ENCODE data around the gene PRICKLE4.
"Not testable (repeated sequence)": the region's sequence is repeated elsewhere in the genome, so short reads cannot be mapped to it uniquely, and the experiment has no call there.

PRICKLE4 gene

GRCh38 chr6:41811095-41811494 is 30.5 kb downstream of the PRICKLE4 start:
- Histone ChIP-seq H3K36me3 (ENCODE audit: control insufficient read depth, insufficient read depth, low read length) (peaks cover 5% of the 10 kb centered on the region; the same call in 1 of the 2 replicates), H3K9ac (ENCODE audit: low read depth, low read length) (no peak overlapping the region), H3K4me3 (ENCODE audit: low read depth, low read length) (no peak overlapping the region), H3K27me3 (ENCODE audit: control insufficient read depth, insufficient read depth, low read length) (no peaks in the 10 kb centered on the region), H3K4me1 (ENCODE audit: control insufficient read depth, insufficient read depth, low read length) (no peaks in the 10 kb centered on the region), H3K9me3 (ENCODE audit: control insufficient read depth, insufficient read depth, low read length) (no peaks in the 10 kb centered on the region), H3K27ac (ENCODE audit: low read depth, low read length) (no peak overlapping the region)

GRCh38 chr6:41811946-41812345 is 31.4 kb downstream of the PRICKLE4 start:
- H3K27ac ChIP-seq (ENCODE audit: low read depth, low read length); H3K9ac ChIP-seq (ENCODE audit: low read depth, low read length); H3K36me3 ChIP-seq (ENCODE audit: control insufficient read depth, insufficient read depth, low read length); H3K4me1 ChIP-seq (ENCODE audit: control insufficient read depth, insufficient read depth, low read length); H3K4me3 ChIP-seq (ENCODE audit: low read depth, low read length); H3K9me3 ChIP-seq (ENCODE audit: control insufficient read depth, insufficient read depth, low read length); H3K27me3 ChIP-seq (ENCODE audit: control insufficient read depth, insufficient read depth, low read length): not testable (repeated sequence)

GRCh38 chr6:41813469-41813868 is 32.9 kb downstream of the PRICKLE4 start:
- H3K27ac ChIP-seq (ENCODE audit: low read depth, low read length), result no peak overlapping the region

GRCh38 chr6:41813956-41814355 is 33.4 kb downstream of the PRICKLE4 start:
- no peaks in the 10 kb centered on the region for H3K4me1 ChIP-seq (ENCODE audit: control insufficient read depth, insufficient read depth, low read length)
- H3K9ac ChIP-seq (ENCODE audit: low read depth, low read length), result no peak overlapping the region
- H3K4me3 ChIP-seq (ENCODE audit: low read depth, low read length), result no peak overlapping the region
- H3K36me3 ChIP-seq (ENCODE audit: control insufficient read depth, insufficient read depth, low read length), result no peaks in the 10 kb centered on the region
- H3K27me3 ChIP-seq (ENCODE audit: control insufficient read depth, insufficient read depth, low read length), result no peaks in the 10 kb centered on the region
- H3K27ac ChIP-seq (ENCODE audit: low read depth, low read length), result no peak overlapping the region
- H3K9me3 ChIP-seq (ENCODE audit: control insufficient read depth, insufficient read depth, low read length), result no peaks in the 10 kb centered on the region

More at GRCh38 chr6:41813469-41813868, 32.9 kb downstream of the PRICKLE4 start:
- H3K4me1 ChIP-seq (ENCODE audit: control insufficient read depth, insufficient read depth, low read length), result no peaks in the 10 kb centered on the region
- no peak overlapping the region for H3K4me3 ChIP-seq (ENCODE audit: low read depth, low read length)
- H3K27me3 ChIP-seq (ENCODE audit: control insufficient read depth, insufficient read depth, low read length), result no peaks in the 10 kb centered on the region
- no peaks in the 10 kb centered on the region for H3K9me3 ChIP-seq (ENCODE audit: control insufficient read depth, insufficient read depth, low read length)
- H3K9ac ChIP-seq (ENCODE audit: low read depth, low read length), result no peak overlapping the region
- no peaks in the 10 kb centered on the region for H3K36me3 ChIP-seq (ENCODE audit: control insufficient read depth, insufficient read depth, low read length)

GRCh38 chr6:41814629-41815028 is 34.0 kb downstream of the PRICKLE4 start:
- no peaks in the 10 kb centered on the region for H3K4me1 ChIP-seq (ENCODE audit: control insufficient read depth, insufficient read depth, low read length)
- H3K4me3 ChIP-seq (ENCODE audit: low read depth, low read length), result no peak overlapping the region
- no peak overlapping the region for H3K27ac ChIP-seq (ENCODE audit: low read depth, low read length)
- no peaks in the 10 kb centered on the region for H3K27me3 ChIP-seq (ENCODE audit: control insufficient read depth, insufficient read depth, low read length)
- no peak overlapping the region for H3K9ac ChIP-seq (ENCODE audit: low read depth, low read length)
- no peaks in the 10 kb centered on the region for H3K9me3 ChIP-seq (ENCODE audit: control insufficient read depth, insufficient read depth, low read length)
- H3K36me3 ChIP-seq (ENCODE audit: control insufficient read depth, insufficient read depth, low read length), result no peaks in the 10 kb centered on the region

GRCh38 chr6:41815587-41815986 is 35.0 kb downstream of the PRICKLE4 start:
- Histone ChIP-seq H3K36me3 (ENCODE audit: control insufficient read depth, insufficient read depth, low read length) (no peaks in the 10 kb centered on the region), H3K4me3 (ENCODE audit: low read depth, low read length) (no peak overlapping the region), H3K9ac (ENCODE audit: low read depth, low read length) (no peak overlapping the region), H3K9me3 (ENCODE audit: control insufficient read depth, insufficient read depth, low read length) (no peaks in the 10 kb centered on the region), H3K27me3 (ENCODE audit: control insufficient read depth, insufficient read depth, low read length) (no peaks in the 10 kb centered on the region), H3K4me1 (ENCODE audit: control insufficient read depth, insufficient read depth, low read length) (no peaks in the 10 kb centered on the region), H3K27ac (ENCODE audit: low read depth, low read length) (no peak overlapping the region)

- H3K4me3 ChIP-seq (ENCODE audit: low read depth, low read length), result no peak overlapping the region
- no peaks in the 10 kb centered on the region for H3K27me3 ChIP-seq (ENCODE audit: control insufficient read depth, insufficient read depth, low read length)
- no peaks in the 10 kb centered on the region for H3K36me3 ChIP-seq (ENCODE audit: control insufficient read depth, insufficient read depth, low read length)
- H3K27ac ChIP-seq (ENCODE audit: low read depth, low read length), result no peak overlapping the region
- no peaks in the 10 kb centered on the region for H3K4me1 ChIP-seq (ENCODE audit: control insufficient read depth, insufficient read depth, low read length)
- no peak overlapping the region for H3K9ac ChIP-seq (ENCODE audit: low read depth, low read length)
- no peaks in the 10 kb centered on the region for H3K9me3 ChIP-seq (ENCODE audit: control insufficient read depth, insufficient read depth, low read length)
Observed at GRCh38 chr6:41818271-41819054, 37.9 kb downstream of the PRICKLE4 start.

GRCh38 chr6:41821266-41821665 is 40.7 kb downstream of the PRICKLE4 start:
- no peaks in the 10 kb centered on the region for H3K9me3 ChIP-seq (ENCODE audit: control insufficient read depth, insufficient read depth, low read length)
- no peaks in the 10 kb centered on the region for H3K36me3 ChIP-seq (ENCODE audit: control insufficient read depth, insufficient read depth, low read length)
- no peak overlapping the region for H3K4me3 ChIP-seq (ENCODE audit: low read depth, low read length)
- no peaks in the 10 kb centered on the region for H3K4me1 ChIP-seq (ENCODE audit: control insufficient read depth, insufficient read depth, low read length)
- H3K27ac ChIP-seq (ENCODE audit: low read depth, low read length), result no peak overlapping the region
- H3K9ac ChIP-seq (ENCODE audit: low read depth, low read length), result no peak overlapping the region
- H3K27me3 ChIP-seq (ENCODE audit: control insufficient read depth, insufficient read depth, low read length), result no peaks in the 10 kb centered on the region

- H3K4me3 ChIP-seq (ENCODE audit: low read depth, low read length), result no peak overlapping the region
- no peak overlapping the region for H3K9ac ChIP-seq (ENCODE audit: low read depth, low read length)
- no peak overlapping the region for H3K27ac ChIP-seq (ENCODE audit: low read depth, low read length)
Observed at GRCh38 chr6:41822021-41822420, 41.4 kb downstream of the PRICKLE4 start.

GRCh38 chr6:41823178-41823577 is 42.6 kb downstream of the PRICKLE4 start:
- Histone ChIP-seq H3K36me3 (ENCODE audit: control insufficient read depth, insufficient read depth, low read length) (no peaks in the 10 kb centered on the region), H3K9ac (ENCODE audit: low read depth, low read length) (no peak overlapping the region), H3K4me1 (ENCODE audit: control insufficient read depth, insufficient read depth, low read length) (no peaks in the 10 kb centered on the region), H3K27me3 (ENCODE audit: control insufficient read depth, insufficient read depth, low read length) (no peaks in the 10 kb centered on the region), H3K4me3 (ENCODE audit: low read depth, low read length) (no peak overlapping the region), H3K27ac (ENCODE audit: low read depth, low read length) (no peak overlapping the region), H3K9me3 (ENCODE audit: control insufficient read depth, insufficient read depth, low read length) (no peaks in the 10 kb centered on the region)

More at GRCh38 chr6:41822021-41822420, 41.4 kb downstream of the PRICKLE4 start:
- Histone ChIP-seq H3K9me3 (ENCODE audit: control insufficient read depth, insufficient read depth, low read length) (no peaks in the 10 kb centered on the region), H3K4me1 (ENCODE audit: control insufficient read depth, insufficient read depth, low read length) (no peaks in the 10 kb centered on the region), H3K36me3 (ENCODE audit: control insufficient read depth, insufficient read depth, low read length) (no peaks in the 10 kb centered on the region), H3K27me3 (ENCODE audit: control insufficient read depth, insufficient read depth, low read length) (no peaks in the 10 kb centered on the region)

GRCh38 chr6:41824571-41825569 is 44.3 kb downstream of the PRICKLE4 start:
- H3K4me1 ChIP-seq (ENCODE audit: control insufficient read depth, insufficient read depth, low read length), result no peaks in the 10 kb centered on the region
- no peak overlapping the region for H3K27ac ChIP-seq (ENCODE audit: low read depth, low read length)
- no peaks in the 10 kb centered on the region for H3K27me3 ChIP-seq (ENCODE audit: control insufficient read depth, insufficient read depth, low read length)
- no peaks in the 10 kb centered on the region for H3K9me3 ChIP-seq (ENCODE audit: control insufficient read depth, insufficient read depth, low read length)
- H3K4me3 ChIP-seq (ENCODE audit: low read depth, low read length), result no peak overlapping the region
- no peak overlapping the region for H3K9ac ChIP-seq (ENCODE audit: low read depth, low read length)
- H3K36me3 ChIP-seq (ENCODE audit: control insufficient read depth, insufficient read depth, low read length), result no peaks in the 10 kb centered on the region

All from HUES48 (cell line).